Neuronal stem cell (in vitro differentiated cells): ENCODE measurements around the gene PDK3.

Experiments used
- DNase-seq: peaks from one replicate; pipeline ENCODE4 v3.0.0-alpha.2; 2013; ENCODE audit warnings: low spot score
- H2AFZ ChIP-seq: one replicate; pipeline ENCODE4 v1.6.1; 2013; ENCODE audit warnings: mild to moderate bottlenecking, low read length, inconsistent platforms
- H2AK5ac ChIP-seq: 2 replicates; pipeline ENCODE4 v1.6.1; 2013; ENCODE audit warnings: low read depth, mild to moderate bottlenecking, inconsistent platforms, low read length, moderate library complexity, mixed read lengths
- H2BK120ac ChIP-seq: 2 replicates; pipeline ENCODE4 v1.6.1; 2013; ENCODE audit warnings: low read depth, mild to moderate bottlenecking, inconsistent platforms, low read length, moderate library complexity, mixed read lengths
- H2BK12ac ChIP-seq: one replicate; pipeline ENCODE4 v1.6.1; 2013; ENCODE audit warnings: low read length, inconsistent platforms
- H2BK15ac ChIP-seq: 2 replicates; pipeline ENCODE4 v1.6.1; 2013; ENCODE audit warnings: mild to moderate bottlenecking, low read length, inconsistent platforms, mixed read lengths
- H2BK5ac ChIP-seq: one replicate; pipeline ENCODE4 v1.6.1; 2013; ENCODE audit warnings: inconsistent platforms, mild to moderate bottlenecking, low read length, moderate library complexity
- H3K14ac ChIP-seq: one replicate; pipeline ENCODE4 v1.6.1; 2013; ENCODE audit warnings: low read length, inconsistent platforms
- H3K18ac ChIP-seq: 2 replicates; pipeline ENCODE4 v1.6.1; 2013; ENCODE audit warnings: low read length, inconsistent platforms
- H3K23ac ChIP-seq: 2 replicates; pipeline ENCODE4 v1.6.1; 2013; ENCODE audit warnings: low read depth, mild to moderate bottlenecking, mixed read lengths, low read length, inconsistent platforms; ENCODE audit not compliant: poor library complexity
- H3K27ac ChIP-seq: replicated peaks from 3 replicates; pipeline ENCODE4 v1.5.1; 2013; ENCODE audit warnings: low read length, inconsistent platforms
- H3K27me3 ChIP-seq, 3 experiments: 2 replicates each; pipeline ENCODE4 v1.6.1; 2013; ENCODE audit warnings: low read length in 3 of 3, mild to moderate bottlenecking in 2 of 3, inconsistent platforms in 1 of 3, low read depth in 1 of 3, mixed read lengths in 1 of 3, moderate library complexity in 1 of 3; ENCODE audit not compliant: control insufficient read depth in 3 of 3, insufficient read depth in 3 of 3
- H3K36me3 ChIP-seq, 2 donors: replicated peaks in 1 of 2; 2 replicates each; pipeline ENCODE4 v1.6.1; 2013; ENCODE audit warnings: low read length in 2 of 2; ENCODE audit not compliant: control insufficient read depth in 2 of 2, insufficient read depth in 2 of 2
- H3K4ac ChIP-seq: 2 replicates; pipeline ENCODE4 v1.6.1; 2013; ENCODE audit warnings: inconsistent platforms, mild to moderate bottlenecking, low read length, moderate library complexity
- H3K4me1 ChIP-seq, 2 donors: 1 replicate in 1 of 2; 2 replicates in 1 of 2; pipeline ENCODE4 v1.6.1; 2013; ENCODE audit warnings: low read length in 2 of 2, low read depth in 1 of 2; ENCODE audit not compliant: control insufficient read depth in 2 of 2, insufficient read depth in 1 of 2
- H3K4me2 ChIP-seq: one replicate; pipeline ENCODE4 v1.6.1; 2013; ENCODE audit warnings: mild to moderate bottlenecking, low read length, inconsistent platforms; ENCODE audit not compliant: insufficient read depth, poor library complexity, severe bottlenecking
- H3K4me3 ChIP-seq, 2 donors: 2 replicates each; pipeline ENCODE4 v1.5.1; 2013; ENCODE audit warnings: low read length in 2 of 2, mild to moderate bottlenecking in 2 of 2, inconsistent platforms in 1 of 2, moderate library complexity in 1 of 2
- H3K79me1 ChIP-seq: one replicate; pipeline ENCODE4 v1.6.1; 2013; ENCODE audit warnings: low read depth, mild to moderate bottlenecking, inconsistent platforms, low read length, moderate library complexity
- H3K9ac ChIP-seq: one replicate; pipeline ENCODE4 v1.6.1; 2013; ENCODE audit warnings: mild to moderate bottlenecking, low read depth, low read length, inconsistent platforms; ENCODE audit not compliant: poor library complexity
- H3K9me3 ChIP-seq, 2 donors: replicated peaks in 1 of 2; 2 replicates each; pipeline versions ENCODE3 to v1.6.1; 2013; ENCODE audit warnings: low read length in 2 of 2, mild to moderate bottlenecking in 2 of 2, inconsistent platforms in 1 of 2, low read depth in 1 of 2, mixed read lengths in 1 of 2, moderate library complexity in 1 of 2; ENCODE audit not compliant: control insufficient read depth in 2 of 2, insufficient read depth in 1 of 2
- H4K8ac ChIP-seq: one replicate; pipeline ENCODE4 v1.6.1; 2013; ENCODE audit warnings: low read depth, mild to moderate bottlenecking, inconsistent platforms, low read length, moderate library complexity
- H4K91ac ChIP-seq: one replicate; pipeline ENCODE4 v1.6.1; 2013; ENCODE audit warnings: low read length, low read depth, mild to moderate bottlenecking, inconsistent platforms; ENCODE audit not compliant: poor library complexity
- WGBS, 2 donors: extraction: QIAGEN DNeasy Blood & Tissue Kit; methylation state at CpG; one replicate each; pipeline ENCODE4 v1.1.7; 2013; ENCODE audit warnings: missing lambda C conversion rate in 2 of 2, mixed read lengths in 1 of 2; ENCODE audit not compliant: insufficient read length in 2 of 2, insufficient replicate concordance in 1 of 2; ENCODE audit errors: extremely low coverage in 2 of 2; 5-methylcytosine and 5-hydroxymethylcytosine counted together

PDK3 gene

DNA sequence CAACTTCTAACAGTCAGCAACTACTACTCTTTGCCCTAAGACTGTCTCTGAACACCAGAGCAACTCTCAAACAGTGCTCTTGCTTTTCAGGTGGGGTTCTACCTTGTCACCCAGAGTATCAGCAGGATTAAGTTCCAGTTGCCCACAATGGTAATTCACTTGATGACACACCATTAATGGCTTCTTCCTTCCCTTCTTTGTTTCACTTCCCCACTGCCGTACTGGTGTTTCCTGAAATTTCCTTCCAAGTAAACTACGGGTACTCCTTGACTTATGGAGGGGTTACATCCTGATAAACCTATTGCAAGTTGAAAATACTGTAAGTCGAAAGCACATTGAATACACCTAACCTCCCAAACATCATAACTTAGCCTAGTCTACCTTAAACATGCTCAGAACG lies 36.6 kb upstream of the PDK3 start:
- no peaks in the 10 kb centered on the region for H3K9me3 ChIP-seq
- no peak overlapping the region for H3K4me2 ChIP-seq
- no peak for DNase-seq
- H3K27me3 ChIP-seq: peaks cover 0 to 3% (median 0%) of the 10 kb centered on the region in 3 experiments
- no peak overlapping the region for H2AK5ac ChIP-seq
- H2AFZ ChIP-seq: no peak overlapping the region
- no peaks in the 10 kb centered on the region for H3K79me1 ChIP-seq
- H3K4ac ChIP-seq: no peak overlapping the region
- no peak overlapping the region for H3K23ac ChIP-seq
- H2BK15ac ChIP-seq: no peak overlapping the region
- H4K91ac ChIP-seq: no peak overlapping the region
- H2BK5ac ChIP-seq: no peak overlapping the region
- no CpG with 5 or more reads among the region's 4 CpGs for WGBS, 2 donors
- H3K27ac ChIP-seq: no peak overlapping the region
- H3K36me3 ChIP-seq: no peaks in the 10 kb centered on the region
- no peak overlapping the region for H3K4me3 ChIP-seq
- no peak overlapping the region for H3K14ac ChIP-seq
- no peak overlapping the region for H2BK120ac ChIP-seq
- no peak overlapping the region for H4K8ac ChIP-seq
- no peak overlapping the region for H3K9ac ChIP-seq
- H3K18ac ChIP-seq: no peak overlapping the region
- no peak overlapping the region for H2BK12ac ChIP-seq
- no peaks in the 10 kb centered on the region for H3K4me1 ChIP-seq

DNA sequence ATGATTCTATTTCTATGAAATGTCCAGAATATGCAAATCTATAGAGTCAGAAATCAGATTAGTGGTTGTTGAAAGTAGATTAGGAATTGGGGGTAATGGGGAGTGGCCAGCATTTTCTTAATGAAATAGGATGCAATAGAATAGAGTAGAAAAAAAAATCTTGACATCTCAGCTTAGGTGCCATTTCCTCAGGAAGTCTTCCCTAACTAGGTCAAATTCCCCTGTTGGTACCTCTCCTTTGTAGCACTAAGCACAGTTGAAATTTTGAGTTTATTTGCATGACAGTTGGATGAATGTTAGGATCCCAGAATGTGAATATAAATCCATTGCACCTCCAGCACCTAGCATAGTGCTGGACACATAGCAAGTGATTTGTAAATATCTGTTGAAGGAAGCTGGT lies 30.0 kb upstream of the PDK3 start:
- Histone ChIP-seq H2BK12ac (no peak overlapping the region), H3K79me1 (no peaks in the 10 kb centered on the region), H3K18ac (no peak overlapping the region), H3K4me2 (no peak overlapping the region), H3K4ac (no peak overlapping the region), H2AK5ac (no peak overlapping the region), H2BK15ac (no peak overlapping the region), H3K36me3 (no peaks in the 10 kb centered on the region), H3K9ac (no peak overlapping the region), H3K4me1 (no peaks in the 10 kb centered on the region), H4K91ac (no peak overlapping the region), H3K4me3 (no peak overlapping the region), H4K8ac (no peak overlapping the region), H3K27ac (no peak overlapping the region), H3K9me3 (no peaks in the 10 kb centered on the region), H2BK120ac (no peak overlapping the region), H2AFZ (no peak overlapping the region), H2BK5ac (no peak overlapping the region), H3K23ac (no peak overlapping the region), H3K14ac (no peak overlapping the region), H3K27me3 (peaks cover 0 to 8% (median 0%) of the 10 kb centered on the region in 3 experiments)
- no peak for DNase-seq

DNA sequence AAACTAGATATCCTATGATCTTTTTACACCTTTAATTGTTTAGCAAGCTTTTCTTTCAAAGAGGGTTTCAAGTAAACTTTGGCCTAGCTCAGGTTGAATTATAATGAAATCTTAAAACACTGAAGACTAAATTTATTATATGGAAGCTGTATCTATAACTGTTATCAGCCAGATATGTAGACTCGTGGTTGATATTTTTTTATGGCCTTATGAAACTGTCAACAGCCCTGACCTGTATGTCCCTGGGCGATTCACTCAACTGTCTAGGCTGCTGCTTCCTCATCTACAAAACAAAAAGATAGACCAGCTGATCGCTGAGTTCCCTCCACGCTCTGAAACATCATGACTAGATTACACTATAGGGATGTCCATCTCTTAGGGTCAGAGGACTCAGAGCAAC lies 21.2 kb upstream of the PDK3 start:
- H3K14ac ChIP-seq: no peak overlapping the region
- no peaks in the 10 kb centered on the region for H3K79me1 ChIP-seq
- H2AFZ ChIP-seq: no peak overlapping the region
- H2BK15ac ChIP-seq: no peak overlapping the region
- no peaks in the 10 kb centered on the region for H3K9me3 ChIP-seq
- no CpG with 5 or more reads among the region's 4 CpGs for WGBS, 2 donors
- H3K9ac ChIP-seq: no peak overlapping the region
- no peak overlapping the region for H4K91ac ChIP-seq
- H2BK120ac ChIP-seq: no peak overlapping the region
- H3K23ac ChIP-seq: no peak overlapping the region
- no peaks in the 10 kb centered on the region for H3K36me3 ChIP-seq
- no peak overlapping the region for H3K4ac ChIP-seq
- DNase-seq: no peak
- no peak overlapping the region for H4K8ac ChIP-seq
- no peak overlapping the region for H2AK5ac ChIP-seq
- H3K27me3 ChIP-seq: peaks cover 0 to 24% (median 0%) of the 10 kb centered on the region in 3 experiments
- no peak overlapping the region for H2BK12ac ChIP-seq
- no peak overlapping the region for H2BK5ac ChIP-seq
- H3K4me2 ChIP-seq: no peak overlapping the region
- H3K4me3 ChIP-seq: no peak overlapping the region
- no peaks in the 10 kb centered on the region for H3K4me1 ChIP-seq
- H3K18ac ChIP-seq: no peak overlapping the region
- no peak overlapping the region for H3K27ac ChIP-seq

DNA sequence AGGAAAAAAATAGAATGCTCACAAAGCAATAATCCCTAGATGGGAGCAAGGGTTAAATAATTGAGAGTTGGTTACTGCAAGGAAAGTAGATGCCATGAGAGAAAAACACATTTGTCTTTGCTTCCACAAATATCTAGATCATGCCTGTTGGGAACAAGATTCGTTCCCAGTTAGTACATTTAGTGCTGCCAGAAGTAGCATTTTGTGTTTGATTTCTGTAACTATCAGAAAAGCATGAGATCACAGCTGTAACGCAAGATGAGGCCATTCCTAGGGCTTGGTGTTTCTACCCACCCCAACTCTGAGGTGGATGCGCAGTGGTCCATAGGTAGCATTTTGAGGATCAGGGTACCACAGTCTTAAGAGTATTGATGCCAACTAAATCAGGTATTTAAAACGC lies 20.4 kb upstream of the PDK3 start:
- H2BK15ac ChIP-seq: no peak overlapping the region
- H4K8ac ChIP-seq: no peak overlapping the region
- no CpG with 5 or more reads among the region's 4 CpGs for WGBS, 2 donors
- H2BK5ac ChIP-seq: no peak overlapping the region
- H3K4ac ChIP-seq: no peak overlapping the region
- peaks cover 0 to 20% (median 0%) of the 10 kb centered on the region in 3 experiments for H3K27me3 ChIP-seq
- no peak overlapping the region for H2AFZ ChIP-seq
- no peaks in the 10 kb centered on the region for H3K79me1 ChIP-seq
- no peak overlapping the region for H4K91ac ChIP-seq
- H3K9ac ChIP-seq: no peak overlapping the region
- H2BK120ac ChIP-seq: no peak overlapping the region
- no peaks in the 10 kb centered on the region for H3K4me1 ChIP-seq
- no peak overlapping the region for H3K27ac ChIP-seq
- no peak overlapping the region for H3K14ac ChIP-seq
- no peak for DNase-seq
- H2AK5ac ChIP-seq: no peak overlapping the region
- H3K23ac ChIP-seq: no peak overlapping the region
- H3K4me3 ChIP-seq: no peak overlapping the region
- H3K18ac ChIP-seq: no peak overlapping the region
- no peak overlapping the region for H2BK12ac ChIP-seq
- no peaks in the 10 kb centered on the region for H3K9me3 ChIP-seq
- H3K36me3 ChIP-seq: no peaks in the 10 kb centered on the region
- H3K4me2 ChIP-seq: no peak overlapping the region
